Breast epithelium (tissue), 3 donors: ENCODE measurements around the gene SNAPC2.

ENCODE experiments used
- POLR2AphosphoS5 ChIP-seq, 3 donors: sonication (generic); formaldehyde crosslinking; IDR thresholded peaks; one replicate each; pipeline ENCODE4 v1.6.1; 2017; ENCODE audit warnings: antibody characterized with exemption in 3 of 3
- TF ChIP-seq, protein P1 (sequence below), 3 donors: fragments of 450-650 bp; IDR thresholded peaks; one replicate each; pipeline ENCODE4 v1.5.1; 2016 to 2017; ENCODE audit warnings: antibody characterized with exemption in 3 of 3, mild to moderate bottlenecking in 3 of 3, moderate library complexity in 3 of 3

DNA sequence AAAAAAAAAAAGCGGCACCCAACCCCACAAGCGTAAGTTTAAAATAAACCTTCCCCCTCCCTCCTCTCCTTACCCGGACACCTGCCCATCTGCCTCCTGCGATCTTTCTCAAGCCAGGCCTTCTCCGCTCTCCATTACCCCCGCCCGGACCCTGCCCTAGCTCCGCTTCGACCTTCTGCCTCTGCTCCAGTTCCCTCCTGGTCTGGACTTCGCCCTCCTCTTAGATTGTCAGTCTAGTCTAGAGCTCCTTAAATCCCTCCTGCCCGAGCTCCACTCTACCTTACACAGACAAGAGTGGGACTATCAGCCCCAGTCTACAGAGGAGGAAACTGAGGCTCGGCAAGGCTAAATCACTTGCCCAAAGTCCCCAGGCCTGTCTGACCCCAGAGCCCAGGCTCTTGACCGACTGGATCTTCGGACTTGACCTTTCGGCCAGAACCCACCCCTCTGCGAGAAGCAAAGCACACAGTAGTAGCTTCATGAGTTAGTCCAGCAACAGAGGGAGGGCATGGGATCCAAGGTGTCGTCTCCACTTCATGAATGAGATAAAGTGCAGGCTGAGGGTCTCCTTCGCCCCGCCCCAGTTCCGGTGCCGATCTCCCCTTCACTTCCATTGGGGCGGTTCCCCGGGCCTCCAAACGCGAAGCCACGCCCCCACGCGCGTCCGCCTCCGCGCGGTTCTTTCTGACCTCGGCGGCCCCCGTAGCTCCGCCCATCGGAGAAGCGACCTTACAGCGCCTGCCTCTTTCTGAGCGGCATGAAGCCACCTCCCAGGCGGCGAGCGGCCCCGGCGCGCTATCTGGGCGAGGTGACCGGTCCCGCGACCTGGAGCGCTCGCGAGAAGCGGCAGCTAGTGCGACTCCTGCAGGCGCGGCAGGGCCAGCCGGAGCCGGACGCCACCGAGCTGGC lies at the start of gene SNAPC2:
- TF ChIP-seq POLR2AphosphoS5 (IDR thresholded peaks at IDR 0.05) = peak; percentile 78 to 87 (median 81)
- TF ChIP-seq, protein P1, sequence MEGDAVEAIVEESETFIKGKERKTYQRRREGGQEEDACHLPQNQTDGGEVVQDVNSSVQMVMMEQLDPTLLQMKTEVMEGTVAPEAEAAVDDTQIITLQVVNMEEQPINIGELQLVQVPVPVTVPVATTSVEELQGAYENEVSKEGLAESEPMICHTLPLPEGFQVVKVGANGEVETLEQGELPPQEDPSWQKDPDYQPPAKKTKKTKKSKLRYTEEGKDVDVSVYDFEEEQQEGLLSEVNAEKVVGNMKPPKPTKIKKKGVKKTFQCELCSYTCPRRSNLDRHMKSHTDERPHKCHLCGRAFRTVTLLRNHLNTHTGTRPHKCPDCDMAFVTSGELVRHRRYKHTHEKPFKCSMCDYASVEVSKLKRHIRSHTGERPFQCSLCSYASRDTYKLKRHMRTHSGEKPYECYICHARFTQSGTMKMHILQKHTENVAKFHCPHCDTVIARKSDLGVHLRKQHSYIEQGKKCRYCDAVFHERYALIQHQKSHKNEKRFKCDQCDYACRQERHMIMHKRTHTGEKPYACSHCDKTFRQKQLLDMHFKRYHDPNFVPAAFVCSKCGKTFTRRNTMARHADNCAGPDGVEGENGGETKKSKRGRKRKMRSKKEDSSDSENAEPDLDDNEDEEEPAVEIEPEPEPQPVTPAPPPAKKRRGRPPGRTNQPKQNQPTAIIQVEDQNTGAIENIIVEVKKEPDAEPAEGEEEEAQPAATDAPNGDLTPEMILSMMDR (IDR thresholded peaks at IDR 0.05) = peak in 1 of 3 donors; percentile 18
